Measurements from ENCODE around the gene GK2. TPM values are rescaled to one million over a fixed set of nuclear protein-coding genes. Genes with fewer than 3 reads are reported as not detected.

GK2 gene
- total and polyA plus RNA-seq, 9 donors = not detected

GRCh38 chr4:79364061-79364460 is 44.0 kb downstream of the GK2 start:
- Histone ChIP-seq H3K27me3 (no peaks in the 10 kb centered on the region), H3K36me3 (no peaks in the 10 kb centered on the region), H3K4me1 (ENCODE audit: insufficient read depth) (no peaks in the 10 kb centered on the region), H3K27ac (no peak overlapping the region), H3K9me3 (no peaks in the 10 kb centered on the region), H3K4me3 (no peak overlapping the region)
- no peak for TF ChIP-seq CTCF (IDR thresholded peaks at IDR 0.05)
- no peak for TF ChIP-seq POLR2A (IDR thresholded peaks at IDR 0.05)
- TF ChIP-seq EP300 (IDR thresholded peaks at IDR 0.05) = no peak
- intact Hi-C loops (cut with DNase I) = no loop called here
- DNase-seq = no peak
- WGBS, 3 donors = 81 to 88% (median 85%) methylated on average over 6 of the region's 6 CpGs

GRCh38 chr4:79362626-79363025 is 45.4 kb downstream of the GK2 start:
- intact Hi-C loops (cut with DNase I) = no loop called here
- WGBS, 3 donors = 84 to 89% (median 89%) methylated on average over 4 of the region's 4 CpGs
- DNase-seq = no peak
- Histone ChIP-seq H3K9me3 (no peaks in the 10 kb centered on the region), H3K27ac (no peak overlapping the region), H3K27me3 (no peaks in the 10 kb centered on the region), H3K4me3 (no peak overlapping the region), H3K4me1 (ENCODE audit: insufficient read depth) (no peaks in the 10 kb centered on the region), H3K36me3 (no peaks in the 10 kb centered on the region)
- TF ChIP-seq CTCF (IDR thresholded peaks at IDR 0.05) = no peak
- TF ChIP-seq EP300 (IDR thresholded peaks at IDR 0.05) = no peak
- no peak for TF ChIP-seq POLR2A (IDR thresholded peaks at IDR 0.05)

GRCh38 chr4:79360006-79360405 is 48.0 kb downstream of the GK2 start:
- no peak for TF ChIP-seq EP300 (IDR thresholded peaks at IDR 0.05)
- no peak for TF ChIP-seq CTCF (IDR thresholded peaks at IDR 0.05)
- TF ChIP-seq POLR2A (IDR thresholded peaks at IDR 0.05) = no peak
- H3K36me3 ChIP-seq = no peaks in the 10 kb centered on the region
- no peaks in the 10 kb centered on the region for H3K9me3 ChIP-seq

GRCh38 chr4:79358438-79358837 is 49.6 kb downstream of the GK2 start:
- TF ChIP-seq POLR2A (IDR thresholded peaks at IDR 0.05) (no peak), CTCF (IDR thresholded peaks at IDR 0.05) (no peak), EP300 (IDR thresholded peaks at IDR 0.05) (no peak)
- 76 to 82% (median 79%) methylated on average over 1 of the region's 1 CpG for WGBS, 3 donors
- Histone ChIP-seq H3K36me3 (no peaks in the 10 kb centered on the region), H3K27me3 (no peaks in the 10 kb centered on the region), H3K4me1 (ENCODE audit: insufficient read depth) (no peaks in the 10 kb centered on the region), H3K9me3 (no peaks in the 10 kb centered on the region), H3K4me3 (no peak overlapping the region), H3K27ac (no peak overlapping the region)
- intact Hi-C loops (cut with DNase I) = no loop called here
- DNase-seq = no peak

More at GRCh38 chr4:79360006-79360405, 48.0 kb downstream of the GK2 start:
- no peak for DNase-seq
- no peaks in the 10 kb centered on the region for H3K4me1 ChIP-seq (ENCODE audit: insufficient read depth)
- intact Hi-C loops (cut with DNase I) = no loop called here
- no peak overlapping the region for H3K27ac ChIP-seq
- H3K4me3 ChIP-seq = no peak overlapping the region
- H3K27me3 ChIP-seq = no peaks in the 10 kb centered on the region

GRCh38 chr4:79357365-79357764 is 50.7 kb downstream of the GK2 start:
- no peak for TF ChIP-seq POLR2A (IDR thresholded peaks at IDR 0.05)
- Histone ChIP-seq H3K9me3 (no peaks in the 10 kb centered on the region), H3K4me3 (no peak overlapping the region), H3K27me3 (no peaks in the 10 kb centered on the region), H3K4me1 (ENCODE audit: insufficient read depth) (no peaks in the 10 kb centered on the region), H3K27ac (no peak overlapping the region), H3K36me3 (no peaks in the 10 kb centered on the region)
- 11 to 28% (median 17%) methylated on average over 8 of the region's 8 CpGs for WGBS, 3 donors
- intact Hi-C loops (cut with DNase I) = no loop called here
- DNase-seq = no peak

Other genes with a start within 250 kb of the GK2 start
- gene NAA11, start 82.2 kb downstream of the GK2 start, total RNA-seq = not detected
- gene NAA11, start 82.2 kb downstream of the GK2 start, polyA plus RNA-seq = not detected

Data from ovary (tissue), 9 donors.